ENCODE measurements around the gene BMP8A. TPM values are rescaled to one million over a fixed set of nuclear protein-coding genes. Genes with fewer than 3 reads are reported as not detected.

The BMP8A gene
- total RNA-seq, 1 donor from 2014 or later: not detected

GRCh38 chr1:39481289-39481688, 10.1 kb upstream of the BMP8A start:
- peaks cover 12% of the 10 kb centered on the region for H3F3A ChIP-seq (ENCODE audit: low read depth)
- H3K36me3 ChIP-seq: peaks cover 17% of the 10 kb centered on the region
- no peak overlapping the region for H3K4me3 ChIP-seq
- TF ChIP-seq EZH2 (IDR thresholded peaks at IDR 0.05) (no peak), CTCF (IDR thresholded peaks at IDR 0.05) (no peak), EZH2phosphoT487 (IDR thresholded peaks at IDR 0.05) (no peak)
- Mint-ChIP-seq H3K27ac (no peak overlapping the region), H3K4me3 (no peak overlapping the region), H3K36me3 (peaks cover 49% of the 10 kb centered on the region), H3K9me3 (no peaks in the 10 kb centered on the region), H3K27me3 (ENCODE audit: insufficient read depth, low read depth) (peaks cover 3% of the 10 kb centered on the region), H3K4me1 (peaks cover 7% of the 10 kb centered on the region)
- no peak overlapping the region for H3K4me2 ChIP-seq
- no peaks in the 10 kb centered on the region for H3K9me3 ChIP-seq (ENCODE audit: low read depth)
- no peaks in the 10 kb centered on the region for H3K4me1 ChIP-seq
- no peak for DNase-seq (ENCODE audit: low spot score)
- H4K20me1 ChIP-seq (ENCODE audit: low read depth): peaks cover 5% of the 10 kb centered on the region
- H3K9ac ChIP-seq: no peak overlapping the region
- H3K79me2 ChIP-seq (ENCODE audit: low read depth): no peaks in the 10 kb centered on the region
- no peak overlapping the region for H3K27ac ChIP-seq
- H2AFZ ChIP-seq (replicated peaks): no peak overlapping the region
- H3K27me3 ChIP-seq: no peaks in the 10 kb centered on the region

GRCh38 chr1:39483276-39483675, 8.2 kb upstream of the BMP8A start:
- H3K27ac Mint-ChIP-seq: no peak overlapping the region
- H3K4me1 Mint-ChIP-seq: peaks cover 7% of the 10 kb centered on the region
- H3K79me2 ChIP-seq (ENCODE audit: low read depth): no peaks in the 10 kb centered on the region
- TF ChIP-seq EZH2phosphoT487 (IDR thresholded peaks at IDR 0.05): no peak
- no peak for TF ChIP-seq EZH2 (IDR thresholded peaks at IDR 0.05)
- TF ChIP-seq CTCF (IDR thresholded peaks at IDR 0.05): no peak
- H3K9me3 ChIP-seq (ENCODE audit: low read depth): no peaks in the 10 kb centered on the region
- H3K4me3 ChIP-seq: no peak overlapping the region
- H3K27me3 Mint-ChIP-seq (ENCODE audit: insufficient read depth, low read depth): peaks cover 4% of the 10 kb centered on the region
- H2AFZ ChIP-seq (replicated peaks): no peak overlapping the region
- H3K27ac ChIP-seq: no peak overlapping the region
- H3F3A ChIP-seq (ENCODE audit: low read depth): peaks cover 30% of the 10 kb centered on the region
- H3K4me1 ChIP-seq: no peaks in the 10 kb centered on the region
- peaks cover 25% of the 10 kb centered on the region for H3K36me3 ChIP-seq
- peaks cover 16% of the 10 kb centered on the region for H4K20me1 ChIP-seq (ENCODE audit: low read depth)
- peaks cover 1% of the 10 kb centered on the region for H3K27me3 ChIP-seq
- H3K4me3 Mint-ChIP-seq: no peak overlapping the region
- H3K9ac ChIP-seq: no peak overlapping the region
- peaks cover 48% of the 10 kb centered on the region for H3K36me3 Mint-ChIP-seq
- H3K9me3 Mint-ChIP-seq: no peaks in the 10 kb centered on the region
- H3K4me2 ChIP-seq: no peak overlapping the region
- no peak for DNase-seq (ENCODE audit: low spot score)

GRCh38 chr1:39484564-39484963, 6.9 kb upstream of the BMP8A start:
- H3K4me3 Mint-ChIP-seq: no peak overlapping the region
- Histone ChIP-seq H3K36me3 (peaks cover 21% of the 10 kb centered on the region), H3K4me2 (no peak overlapping the region), H3K27me3 (peaks cover 14% of the 10 kb centered on the region), H4K20me1 (ENCODE audit: low read depth) (peaks cover 17% of the 10 kb centered on the region), H3K27ac (no peak overlapping the region), H3K9me3 (ENCODE audit: low read depth) (no peaks in the 10 kb centered on the region), H3K4me1 (no peaks in the 10 kb centered on the region), H3K4me3 (no peak overlapping the region), H3F3A (ENCODE audit: low read depth) (peaks cover 38% of the 10 kb centered on the region), H3K9ac (no peak overlapping the region), H3K79me2 (ENCODE audit: low read depth) (no peaks in the 10 kb centered on the region), H2AFZ (replicated peaks) (no peak overlapping the region)
- H3K4me1 Mint-ChIP-seq: peaks cover 7% of the 10 kb centered on the region
- H3K27me3 Mint-ChIP-seq (ENCODE audit: insufficient read depth, low read depth): peaks cover 4% of the 10 kb centered on the region
- no peaks in the 10 kb centered on the region for H3K9me3 Mint-ChIP-seq
- no peak overlapping the region for H3K27ac Mint-ChIP-seq
- DNase-seq (ENCODE audit: low spot score): no peak
- no peak for TF ChIP-seq EZH2phosphoT487 (IDR thresholded peaks at IDR 0.05)
- TF ChIP-seq EZH2 (IDR thresholded peaks at IDR 0.05): no peak
- TF ChIP-seq CTCF (IDR thresholded peaks at IDR 0.05): no peak
- peaks cover 44% of the 10 kb centered on the region for H3K36me3 Mint-ChIP-seq
